Panc1 (cell line): ENCODE measurements around the gene GAMT.

Experiments used
- CTCF ChIP-seq: fragments of 450-650 bp; IDR thresholded peaks from 2 replicates; pipeline ENCODE4 v1.5.1; 2017; ENCODE audit warnings: mild to moderate bottlenecking
- POLR2AphosphoS5 ChIP-seq: IDR thresholded peaks from 2 replicates; pipeline ENCODE4 v1.6.1; 2012; ENCODE audit warnings: mild to moderate bottlenecking, low read depth, low read length, moderate library complexity
- REST ChIP-seq, 2 experiments: IDR thresholded peaks; 2 replicates each; pipeline ENCODE4 v1.6.1; 2011 to 2012; ENCODE audit warnings: low read depth in 2 of 2, control low read depth in 1 of 2, low read length in 1 of 2, mild to moderate bottlenecking in 1 of 2, moderate library complexity in 1 of 2; ENCODE audit not compliant: insufficient read depth in 1 of 2
- SIN3A ChIP-seq: IDR thresholded peaks from 2 replicates; pipeline ENCODE4 v1.6.1; 2012; ENCODE audit warnings: low read depth, mild to moderate bottlenecking, low read length, moderate library complexity, borderline replicate concordance; ENCODE audit not compliant: insufficient read depth
- TCF7L2 ChIP-seq: IDR thresholded peaks from 2 replicates; pipeline ENCODE4 v1.6.1; 2011; ENCODE audit warnings: mild to moderate bottlenecking, low read depth, low read length, inconsistent platforms

DNA sequence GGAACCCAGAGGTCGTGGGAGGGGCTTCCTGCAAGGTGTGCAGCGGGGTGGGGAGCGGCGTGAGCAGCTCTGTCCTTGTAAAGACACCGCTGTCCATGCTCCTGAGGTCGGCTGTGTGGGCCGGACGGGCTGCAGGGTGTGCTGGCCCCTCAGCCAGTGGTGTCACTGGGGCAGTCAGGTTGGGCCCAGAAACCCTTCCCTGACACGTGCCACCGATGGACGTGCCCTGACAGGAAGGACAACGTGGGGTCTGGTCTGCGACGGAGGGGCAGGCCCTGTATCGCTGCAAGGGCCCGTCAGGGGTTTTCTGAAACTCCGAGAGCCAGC is 32.7 kb upstream of the GAMT start:
- TF ChIP-seq CTCF = no peak
- no peak for TF ChIP-seq REST (IDR thresholded peaks at IDR 0.05; ENCODE audit: insufficient read depth in 1 of 2, low read depth in 2 of 2, low read length in 1 of 2)
- no peak for TF ChIP-seq POLR2AphosphoS5
- TF ChIP-seq SIN3A = no peak
- TF ChIP-seq TCF7L2 = no peak
